Stomach (tissue), 9 donors: ENCODE results near the gene PNPLA2. TPM values are rescaled to one million over a fixed set of nuclear protein-coding genes. Genes with fewer than 3 reads are reported as not detected.

ENCODE experiments used
- DNase-seq, 2 donors: peaks; one replicate each; pipeline versions ENCODE4 v3.0.0 to v3.0.0-alpha.2; 2013 to 2019
- H3K27ac ChIP-seq, 5 donors: fragments of 200-600 bp in 4 of 5; sonication (generic) in 4 of 5; one replicate each; pipeline ENCODE4 v1.5.1; 2013 to 2019; ENCODE audit warnings: mild to moderate bottlenecking in 1 of 5, moderate library complexity in 1 of 5
- H3K27me3 ChIP-seq, 3 donors: fragments of 200-600 bp; sonication (generic); one replicate each; pipeline ENCODE4 v1.5.1; 2017 to 2019; ENCODE audit warnings: mixed run types in 1 of 3
- H3K36me3 ChIP-seq, 4 donors: fragments of 200-600 bp; sonication (generic); 1 replicate in 3 of 4; 2 replicates in 1 of 4; pipeline ENCODE4 v1.5.1; 2016 to 2019
- H3K4me1 ChIP-seq, 4 donors: fragments of 200-600 bp; sonication (generic); one replicate each; pipeline ENCODE4 v1.5.1; 2016 to 2019
- H3K4me3 ChIP-seq, 4 donors: fragments of 200-600 bp; sonication (generic) in 3 of 4; one replicate each; pipeline ENCODE4 v1.5.1; 2016 to 2019; ENCODE audit warnings: mild to moderate bottlenecking in 1 of 4
- H3K9me3 ChIP-seq, 4 donors: fragments of 200-600 bp; sonication (generic); one replicate each; pipeline ENCODE4 v1.5.1; 2016 to 2019
- EP300 ChIP-seq: sonication (generic); formaldehyde crosslinking; IDR thresholded peaks from one replicate; pipeline ENCODE4 v1.6.1; 2017; ENCODE audit warnings: antibody characterized with exemption
- POLR2A ChIP-seq, 4 donors: fragments of 450-650 bp; IDR thresholded peaks; one replicate each; pipeline ENCODE4 v1.6.1; 2016; ENCODE audit warnings: antibody characterized with exemption in 4 of 4, control low read depth in 2 of 4, mild to moderate bottlenecking in 1 of 4, moderate library complexity in 1 of 4
- POLR2AphosphoS5 ChIP-seq, 3 donors: sonication (generic); formaldehyde crosslinking; IDR thresholded peaks; one replicate each; pipeline ENCODE4 v1.6.1; 2016; ENCODE audit warnings: antibody characterized with exemption in 3 of 3
- WGBS, 5 donors: extraction: QIAGEN DNeasy Blood & Tissue Kit in 3 of 5; methylation state at CpG; one replicate each; pipeline versions ENCODE4 v1.1.5 to v1.1.7; 2013 to 2018; 5-methylcytosine and 5-hydroxymethylcytosine counted together
- intact Hi-C: fragments of 100-400 bp; cut with DNase I; formaldehyde crosslinking; loops from one replicate; pipeline ENCODE4 v1.15.1; 2023; ENCODE audit warnings: low total_unique reads
- polyA plus RNA-seq, 3 donors: library from polyadenylated mRNA; stranded (reverse); fragments of 200-250 nt; gene quantifications; one replicate each; pipeline ENCODE4 v1.2.3, GENCODE V29; 2013
- total RNA-seq, 5 donors: library from RNA; depleted of rRNA; stranded (reverse); fragments of >200 nt; gene quantifications; one replicate each; pipeline versions ENCODE4 v1.1.0 to v1.2.3, GENCODE V29; 2014 to 2016
- TF ChIP-seq, protein P1 (sequence below), 7 experiments: fragments of 450-650 bp in 4 of 7; fragments of 200-600 bp in 3 of 7; sonication (generic) in 3 of 7; IDR thresholded peaks; one replicate each; pipeline ENCODE4 v1.5.1; 2016 to 2019; ENCODE audit warnings: antibody characterized with exemption in 7 of 7, control low read depth in 2 of 7, mild to moderate bottlenecking in 1 of 7
- donor health status: healthy with polysubstance abuse.
- donor health status: Bipolar disorder and iron deficiency.
- donor health status: healthy.

Gene PNPLA2
- total and polyA plus RNA-seq, 8 donors = 33.4 to 385 (median 82.9) TPM

DNA sequence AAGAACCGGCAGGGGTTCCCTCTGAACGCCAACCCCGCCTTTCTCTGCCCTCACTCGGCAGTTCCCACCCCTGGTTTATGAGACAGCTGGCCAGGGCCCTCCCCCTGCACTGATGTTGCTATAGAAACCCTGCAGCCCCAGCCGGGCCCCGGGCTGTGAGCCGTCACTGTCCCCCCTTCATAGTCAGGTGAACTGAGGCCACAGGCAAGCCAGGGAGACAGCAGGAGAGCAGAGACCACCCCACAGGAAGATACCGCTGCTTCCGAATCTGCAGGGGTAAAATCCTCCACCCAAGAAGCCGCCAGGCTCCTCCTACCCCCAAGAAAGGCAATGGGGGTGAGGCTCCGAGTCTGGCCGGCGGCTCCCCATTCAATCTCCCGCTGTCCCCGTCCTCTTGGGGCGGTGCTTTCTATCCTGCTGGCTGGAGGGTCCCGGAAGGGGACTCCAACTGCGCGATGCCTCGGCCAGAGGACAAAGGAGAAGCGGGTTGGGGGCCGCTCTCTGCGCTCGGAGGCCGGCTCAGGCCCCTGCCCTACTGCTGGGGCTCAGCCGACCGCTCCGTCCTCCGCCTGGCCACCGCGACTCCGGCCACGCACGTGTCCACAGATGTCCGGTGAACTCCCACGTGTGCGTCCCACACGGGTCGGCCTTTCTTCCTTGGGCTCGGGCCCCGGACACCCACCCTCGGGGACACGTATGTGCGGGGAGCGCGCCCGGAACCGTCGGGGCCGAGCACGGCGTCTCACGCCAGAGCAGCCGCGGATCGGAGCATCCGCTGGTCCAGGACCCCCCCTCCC lies 21.2 kb upstream of the PNPLA2 start:
- DNase-seq = peak; percentile 60 to 94
- Histone ChIP-seq H3K9me3 (no peaks in the 10 kb centered on the region), H3K27me3 (no peaks in the 10 kb centered on the region), H3K4me3 (peak overlapping the region; percentile 66 to 96 (median 77)), H3K4me1 (peaks cover 34 to 49% (median 39%) of the 10 kb centered on the region in 4 donors), H3K36me3 (peaks cover 21 to 59% (median 45%) of the 10 kb centered on the region in 4 donors), H3K27ac (peak overlapping the region; percentile 86 to 92 (median 90))
- intact Hi-C loops = no loop called here
- 0 to 1% (median 1%) methylated on average over 10 to 57 of the region's 57 CpGs for WGBS, 5 donors
- TF ChIP-seq POLR2A (IDR thresholded peaks at IDR 0.05) (no peak), POLR2AphosphoS5 (IDR thresholded peaks at IDR 0.05) (no peak), EP300 (no peak)
- TF ChIP-seq, protein P1, sequence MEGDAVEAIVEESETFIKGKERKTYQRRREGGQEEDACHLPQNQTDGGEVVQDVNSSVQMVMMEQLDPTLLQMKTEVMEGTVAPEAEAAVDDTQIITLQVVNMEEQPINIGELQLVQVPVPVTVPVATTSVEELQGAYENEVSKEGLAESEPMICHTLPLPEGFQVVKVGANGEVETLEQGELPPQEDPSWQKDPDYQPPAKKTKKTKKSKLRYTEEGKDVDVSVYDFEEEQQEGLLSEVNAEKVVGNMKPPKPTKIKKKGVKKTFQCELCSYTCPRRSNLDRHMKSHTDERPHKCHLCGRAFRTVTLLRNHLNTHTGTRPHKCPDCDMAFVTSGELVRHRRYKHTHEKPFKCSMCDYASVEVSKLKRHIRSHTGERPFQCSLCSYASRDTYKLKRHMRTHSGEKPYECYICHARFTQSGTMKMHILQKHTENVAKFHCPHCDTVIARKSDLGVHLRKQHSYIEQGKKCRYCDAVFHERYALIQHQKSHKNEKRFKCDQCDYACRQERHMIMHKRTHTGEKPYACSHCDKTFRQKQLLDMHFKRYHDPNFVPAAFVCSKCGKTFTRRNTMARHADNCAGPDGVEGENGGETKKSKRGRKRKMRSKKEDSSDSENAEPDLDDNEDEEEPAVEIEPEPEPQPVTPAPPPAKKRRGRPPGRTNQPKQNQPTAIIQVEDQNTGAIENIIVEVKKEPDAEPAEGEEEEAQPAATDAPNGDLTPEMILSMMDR (IDR thresholded peaks at IDR 0.05) = no peak

DNA sequence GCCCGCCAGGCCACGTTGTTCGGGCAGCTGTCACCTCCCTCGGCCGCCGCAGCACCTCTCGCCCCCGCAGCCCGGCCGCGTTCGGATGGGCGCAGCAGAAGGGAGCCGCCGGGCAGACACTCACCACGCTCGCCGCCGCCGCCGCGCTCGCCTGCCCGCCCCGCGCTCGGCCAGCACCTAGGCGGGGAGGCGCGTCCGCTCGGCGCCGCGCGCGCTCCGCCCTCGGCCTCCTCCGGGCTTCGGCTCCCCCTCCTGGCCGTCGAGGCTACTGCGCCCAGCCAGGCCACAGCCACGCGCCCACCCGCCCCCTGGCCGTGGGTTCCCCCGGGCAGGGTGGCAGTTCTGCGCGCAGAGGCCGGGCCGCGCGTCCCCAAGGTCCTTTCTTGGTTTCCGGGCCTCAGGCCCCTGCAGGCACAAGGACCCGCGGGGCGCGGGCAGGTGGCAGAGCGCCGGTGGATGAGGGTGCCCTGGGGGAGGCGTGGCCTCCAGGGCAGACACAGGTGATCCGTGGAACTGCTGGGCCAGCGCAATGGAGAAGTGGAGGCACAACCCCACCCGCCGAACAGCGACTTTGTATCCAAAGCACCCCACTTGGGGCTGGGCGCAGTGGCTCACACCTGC lies 20.5 kb upstream of the PNPLA2 start, which contains the start of gene SLC25A22:
TSS of gene SLC25A22 (minus strand) at position 189 of the 621 bp plus-strand sequence. CDS start 3,275 bp downstream, outside the sequence.
- 1 to 12% (median 5%) methylated on average over 12 to 68 of the region's 69 CpGs; no CpG with 5 or more reads in 1 of the 5 donors for WGBS, 5 donors
- no peaks in the 10 kb centered on the region for H3K27me3 ChIP-seq
- H3K27ac ChIP-seq = peak within 1 kb of the TSS; percentile 86 to 92 (median 90)
- no peaks in the 10 kb centered on the region for H3K9me3 ChIP-seq
- H3K4me1 ChIP-seq = peaks cover 34 to 51% (median 42%) of the 10 kb centered on the region in 4 donors
- H3K36me3 ChIP-seq = peaks cover 17 to 59% (median 44%) of the 10 kb centered on the region in 4 donors
- DNase-seq = peak; percentile 85 to 96
- H3K4me3 ChIP-seq = peak within 1 kb of the TSS; percentile 66 to 96 (median 77)
- intact Hi-C loops = no loop called here
- TF ChIP-seq POLR2A (IDR thresholded peaks at IDR 0.05) = no peak
- peak in 1 of 3 donors; percentile 6 for TF ChIP-seq POLR2AphosphoS5 (IDR thresholded peaks at IDR 0.05)
- TF ChIP-seq, protein P1 (IDR thresholded peaks at IDR 0.05) = peak in 5 of 7 experiments; percentile 61 to 96 (median 90)

DNA sequence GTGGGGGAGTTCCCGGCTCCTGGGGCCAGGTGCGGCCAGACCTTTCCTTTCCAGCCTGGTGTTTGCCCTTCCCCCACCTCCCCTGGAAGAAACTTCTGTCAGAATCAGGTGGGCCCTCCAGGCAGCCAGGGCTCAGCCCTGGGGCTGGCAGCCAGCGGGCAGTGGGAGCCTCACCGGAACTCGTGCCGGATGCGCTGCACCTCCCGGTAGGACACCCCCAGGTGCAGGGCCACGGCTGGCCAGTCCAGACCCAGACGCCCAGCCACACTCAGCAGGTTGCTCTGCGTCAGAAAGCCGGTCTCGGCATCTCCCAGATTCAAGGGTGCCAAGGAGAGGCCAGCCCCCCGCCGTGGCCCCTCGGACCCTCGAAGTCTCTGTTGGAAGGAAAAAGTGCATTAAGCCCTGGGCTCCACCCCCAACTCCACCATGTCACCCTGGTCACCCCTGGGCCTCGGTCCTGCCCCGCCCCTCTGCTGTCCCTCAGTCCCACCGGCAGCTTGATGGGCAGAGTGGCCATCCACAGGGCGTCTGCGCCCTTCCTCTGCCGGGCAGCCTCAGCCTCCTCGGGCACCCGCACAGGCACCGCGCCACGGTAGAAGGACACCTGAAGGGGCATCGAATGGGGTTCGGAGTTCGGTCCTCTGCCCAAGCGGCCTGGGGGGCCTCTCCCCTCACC lies 18.9 kb upstream of the PNPLA2 start:
- TF ChIP-seq EP300 (no peak), POLR2A (IDR thresholded peaks at IDR 0.05) (no peak), POLR2AphosphoS5 (IDR thresholded peaks at IDR 0.05) (no peak)
- TF ChIP-seq, protein P1 (IDR thresholded peaks at IDR 0.05) = no peak
- intact Hi-C loops = no loop called here
- WGBS, 5 donors = 91 to 96% (median 94%) methylated on average over 14 to 32 of the region's 32 CpGs
- Histone ChIP-seq H3K27ac (no peak overlapping the region), H3K9me3 (no peaks in the 10 kb centered on the region), H3K4me3 (no peak overlapping the region), H3K27me3 (no peaks in the 10 kb centered on the region), H3K4me1 (peaks cover 34 to 53% (median 49%) of the 10 kb centered on the region in 4 donors), H3K36me3 (peaks cover 11 to 45% (median 39%) of the 10 kb centered on the region in 4 donors)
- DNase-seq = no peak

DNA sequence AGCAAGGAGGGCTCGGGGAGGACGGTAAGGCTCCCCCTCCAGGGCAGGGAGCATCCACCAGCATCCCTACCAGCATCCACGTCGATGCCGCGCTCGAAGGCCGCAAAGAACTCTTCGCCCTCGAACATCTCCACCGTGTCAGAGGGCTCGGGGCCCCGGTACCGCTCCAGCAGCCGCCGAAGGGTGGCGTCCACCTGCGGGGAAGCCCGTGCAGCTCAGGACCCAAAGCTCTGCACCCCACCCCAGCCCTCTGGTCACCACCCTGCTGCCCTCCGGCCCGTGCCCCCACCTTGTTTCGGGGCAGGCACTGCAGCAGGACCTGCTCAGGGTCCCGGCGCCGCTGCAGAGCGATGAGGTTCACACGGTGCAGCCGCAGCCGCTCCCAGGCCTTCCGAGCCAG lies 18.2 kb upstream of the PNPLA2 start:
- no peak for TF ChIP-seq POLR2A (IDR thresholded peaks at IDR 0.05)
- TF ChIP-seq, protein P1 (IDR thresholded peaks at IDR 0.05) = no peak
- no peak for TF ChIP-seq POLR2AphosphoS5 (IDR thresholded peaks at IDR 0.05)
- TF ChIP-seq EP300 = no peak
- H3K27ac ChIP-seq = no peak overlapping the region
- H3K27me3 ChIP-seq = no peaks in the 10 kb centered on the region
- WGBS, 5 donors = 90 to 96% (median 95%) methylated on average over 16 to 30 of the region's 30 CpGs
- H3K4me3 ChIP-seq = no peak overlapping the region
- intact Hi-C loops = no loop called here
- H3K9me3 ChIP-seq = no peaks in the 10 kb centered on the region
- H3K4me1 ChIP-seq = peaks cover 30 to 51% (median 49%) of the 10 kb centered on the region in 4 donors
- peaks cover 11 to 44% (median 39%) of the 10 kb centered on the region in 4 donors for H3K36me3 ChIP-seq
- no peak for DNase-seq
